ENCODE measurements around the gene GPBP1. TPM values are rescaled to one million over a fixed set of nuclear protein-coding genes. Genes with fewer than 3 reads are reported as not detected.

GPBP1 gene
- total and polyA plus RNA-seq, 2 experiments from 2014 or later: 65.3 to 85.9 TPM

GRCh38 chr5:57194653-57195052 is 20.8 kb downstream of the GPBP1 start:
- H3K27ac ChIP-seq: no peak overlapping the region

GRCh38 chr5:57195060-57195459 is 21.2 kb downstream of the GPBP1 start:
- Histone ChIP-seq H3K36me3 (peaks cover 2% of the 10 kb centered on the region), H3K4me1 (ENCODE audit: low read depth) (peaks cover 3% of the 10 kb centered on the region), H3K27me3 (no peaks in the 10 kb centered on the region), H3K4me3 (no peak overlapping the region), H3K9me3 (ENCODE audit: low read depth) (no peaks in the 10 kb centered on the region), H3K27ac (no peak overlapping the region)
- TF ChIP-seq CTCF (IDR thresholded peaks at IDR 0.05; ENCODE audit: low read depth, low read length): no peak
- DNase-seq (ENCODE audit: low read depth in 1 of 2, low spot score in 1 of 2): no peak

More at GRCh38 chr5:57194653-57195052, 20.8 kb downstream of the GPBP1 start:
- peaks cover 2% of the 10 kb centered on the region for H3K36me3 ChIP-seq
- no peak overlapping the region for H3K4me3 ChIP-seq
- TF ChIP-seq CTCF (IDR thresholded peaks at IDR 0.05; ENCODE audit: low read depth, low read length): no peak
- peaks cover 2% of the 10 kb centered on the region for H3K4me1 ChIP-seq (ENCODE audit: low read depth)
- DNase-seq (ENCODE audit: low read depth in 1 of 2, low spot score in 1 of 2): no peak
- H3K9me3 ChIP-seq (ENCODE audit: low read depth): no peaks in the 10 kb centered on the region
- H3K27me3 ChIP-seq: no peaks in the 10 kb centered on the region

- no peak for DNase-seq (ENCODE audit: low read depth in 1 of 2, low spot score in 1 of 2)
- no peak for TF ChIP-seq CTCF (IDR thresholded peaks at IDR 0.05; ENCODE audit: low read depth, low read length)
- Histone ChIP-seq H3K27me3 (no peaks in the 10 kb centered on the region), H3K36me3 (peaks cover 2% of the 10 kb centered on the region), H3K27ac (no peak overlapping the region), H3K9me3 (ENCODE audit: low read depth) (no peaks in the 10 kb centered on the region), H3K4me1 (ENCODE audit: low read depth) (peaks cover 3% of the 10 kb centered on the region), H3K4me3 (no peak overlapping the region)
Observed at GRCh38 chr5:57199866-57200265, 26.0 kb downstream of the GPBP1 start.

- H3K27me3 ChIP-seq: no peaks in the 10 kb centered on the region
- peaks cover 9% of the 10 kb centered on the region for H3K4me1 ChIP-seq (ENCODE audit: low read depth)
- no peak overlapping the region for H3K27ac ChIP-seq
- H3K4me3 ChIP-seq: no peak overlapping the region
- no peaks in the 10 kb centered on the region for H3K9me3 ChIP-seq (ENCODE audit: low read depth)
- no peak for TF ChIP-seq CTCF (IDR thresholded peaks at IDR 0.05; ENCODE audit: low read depth, low read length)
- no peaks in the 10 kb centered on the region for H3K36me3 ChIP-seq
- no peak for DNase-seq (ENCODE audit: low read depth in 1 of 2, low spot score in 1 of 2)
Observed at GRCh38 chr5:57202811-57203210, 29.0 kb downstream of the GPBP1 start.

- no peak for DNase-seq (ENCODE audit: low read depth in 1 of 2, low spot score in 1 of 2)
- Histone ChIP-seq H3K27me3 (no peaks in the 10 kb centered on the region), H3K27ac (peak overlapping the region; percentile 41), H3K9me3 (ENCODE audit: low read depth) (no peaks in the 10 kb centered on the region), H3K4me3 (no peak overlapping the region), H3K36me3 (no peaks in the 10 kb centered on the region), H3K4me1 (ENCODE audit: low read depth) (peaks cover 7% of the 10 kb centered on the region)
- no peak for TF ChIP-seq CTCF (IDR thresholded peaks at IDR 0.05; ENCODE audit: low read depth, low read length)
Observed at GRCh38 chr5:57207007-57207653, 33.3 kb downstream of the GPBP1 start.

All from cardiac muscle cell (in vitro differentiated cells and primary cell).